Measurements from ENCODE around the gene OLA1.

OLA1 gene

GRCh38 chr2:174120346-174120745 is 128.0 kb downstream of the OLA1 start:
- peak; percentile 37 for DNase-seq (ENCODE audit: low spot score)

GRCh38 chr2:174117951-174118930 is 130.1 kb downstream of the OLA1 start:
- DNase-seq (ENCODE audit: low spot score): peak; percentile 15

GRCh38 chr2:174112073-174112472 is 136.3 kb downstream of the OLA1 start:
- DNase-seq (ENCODE audit: low spot score): no peak

GRCh38 chr2:174108579-174108978 is 139.8 kb downstream of the OLA1 start:
- no peak for DNase-seq (ENCODE audit: low spot score)

- DNase-seq (ENCODE audit: low spot score): no peak
Measured at GRCh38 chr2:174106736-174107135, 141.6 kb downstream of the OLA1 start.

- no peak for DNase-seq (ENCODE audit: low spot score)
Measured at GRCh38 chr2:174094542-174094941, 153.8 kb downstream of the OLA1 start.

- DNase-seq (ENCODE audit: low spot score): no peak
Measured at GRCh38 chr2:174090476-174090875, 157.9 kb downstream of the OLA1 start.

- no peak for DNase-seq (ENCODE audit: low spot score)
Measured at GRCh38 chr2:174088706-174089460, 159.4 kb downstream of the OLA1 start.

- DNase-seq (ENCODE audit: low spot score): no peak
Measured at GRCh38 chr2:174086708-174087107, 161.6 kb downstream of the OLA1 start.

GRCh38 chr2:174085781-174086180 is 162.6 kb downstream of the OLA1 start:
- no peak for DNase-seq (ENCODE audit: low spot score)

GRCh38 chr2:174083843-174084458 is 164.4 kb downstream of the OLA1 start:
- no peak for DNase-seq (ENCODE audit: low spot score)

GRCh38 chr2:174080672-174081121 is 167.6 kb downstream of the OLA1 start:
- DNase-seq (ENCODE audit: low spot score): no peak

GRCh38 chr2:174078275-174078674 is 170.1 kb downstream of the OLA1 start:
- peak; percentile 21 for DNase-seq (ENCODE audit: low spot score)

GRCh38 chr2:174076975-174077374 is 171.4 kb downstream of the OLA1 start:
- no peak for DNase-seq (ENCODE audit: low spot score)

- DNase-seq (ENCODE audit: low spot score): peak; percentile 12
Measured at GRCh38 chr2:174076040-174076439, 172.3 kb downstream of the OLA1 start.

- no peak for DNase-seq (ENCODE audit: low spot score)
Measured at GRCh38 chr2:174074831-174075230, 173.5 kb downstream of the OLA1 start.

GRCh38 chr2:174072857-174073256 is 175.5 kb downstream of the OLA1 start:
- DNase-seq (ENCODE audit: low spot score): no peak

GRCh38 chr2:174072069-174072468 is 176.3 kb downstream of the OLA1 start:
- no peak for DNase-seq (ENCODE audit: low spot score)

- no peak for DNase-seq (ENCODE audit: low spot score)
Measured at GRCh38 chr2:174071321-174071720, 177.0 kb downstream of the OLA1 start.

- DNase-seq (ENCODE audit: low spot score): no peak
Measured at GRCh38 chr2:174070281-174070680, 178.1 kb downstream of the OLA1 start.

- DNase-seq (ENCODE audit: low spot score): no peak
Measured at GRCh38 chr2:174067815-174068214, 180.5 kb downstream of the OLA1 start.

GRCh38 chr2:174066871-174067270 is 181.5 kb downstream of the OLA1 start:
- DNase-seq (ENCODE audit: low spot score): no peak
